H1 (cell line): ENCODE measurements around the gene WASF3. TPM values are rescaled to one million over a fixed set of nuclear protein-coding genes. Genes with fewer than 3 reads are reported as not detected.

Experiments
- CTCF ChIA-PET: fragments of 300-600 bp; sonication (Branson Sonifier 250); formaldehyde crosslinking; loops from one replicate; lab custom pipeline; 2021; ENCODE audit not compliant: partially characterized antibody; lab: Charles Lee
- POLR2A ChIA-PET: fragments of 300-600 bp; sonication (Branson Sonifier 250); formaldehyde crosslinking; loops from one replicate; lab custom pipeline; 2021; ENCODE audit warnings: inconsistent platforms; ENCODE audit not compliant: partially characterized antibody; lab: Charles Lee
- DNase-seq, 2 experiments: peaks; one replicate each; pipeline versions ENCODE4 v3.0.0 to v3.0.0-alpha.2; 2010 to 2022; ENCODE audit warnings: low spot score in 2 of 2, low read depth in 1 of 2, mixed read lengths in 1 of 2
- FAIRE-seq: peaks from 2 replicates; lab custom pipeline; 2011; peaks lifted over from hg19 to GRCh38; lab: Jason Lieb, UNC
- H2AFZ ChIP-seq: 2 replicates; pipeline ENCODE4 v1.8.1; 2012; ENCODE audit warnings: low read length, inconsistent platforms
- H2AK5ac ChIP-seq: 2 replicates; pipeline ENCODE4 v1.6.1; 2013; ENCODE audit warnings: low read depth, low read length
- H2BK120ac ChIP-seq: replicated peaks from 2 replicates; pipeline ENCODE3; 2013; ENCODE audit warnings: low read depth, low read length, inconsistent platforms
- H2BK12ac ChIP-seq: 2 replicates; pipeline ENCODE4 v1.6.1; 2013; ENCODE audit warnings: low read depth, low read length
- H2BK15ac ChIP-seq: 2 replicates; pipeline ENCODE4 v1.6.1; 2013; ENCODE audit warnings: low read length
- H2BK20ac ChIP-seq: 2 replicates; pipeline ENCODE4 v1.6.1; 2013; ENCODE audit warnings: low read length
- H2BK5ac ChIP-seq: 2 replicates; pipeline ENCODE4 v1.6.1; 2013; ENCODE audit warnings: low read depth, low read length
- H3K14ac ChIP-seq: 2 replicates; pipeline ENCODE4 v1.6.1; 2013; ENCODE audit warnings: inconsistent platforms; ENCODE audit not compliant: insufficient read length
- H3K18ac ChIP-seq: 2 replicates; pipeline ENCODE4 v1.6.1; 2013; ENCODE audit warnings: low read length; ENCODE audit errors: extremely low read depth
- H3K23ac ChIP-seq: 2 replicates; pipeline ENCODE4 v1.6.1; 2013; ENCODE audit warnings: inconsistent platforms; ENCODE audit not compliant: insufficient read length
- H3K23me2 ChIP-seq: 2 replicates; pipeline ENCODE4 v1.6.1; 2013; ENCODE audit warnings: low read depth, low read length
- H3K27ac ChIP-seq: 2 replicates; pipeline ENCODE4 v1.6.1; 2011; ENCODE audit warnings: low read depth, low read length, inconsistent platforms
- H3K27me3 ChIP-seq, 4 experiments: replicated peaks in 1 of 4; 1 replicate in 1 of 4; 2 replicates in 3 of 4; pipeline versions ENCODE4 v1.6.1 to v1.8.1; 2011 to 2013; ENCODE audit warnings: low read length in 3 of 4, mild to moderate bottlenecking in 3 of 4, inconsistent platforms in 2 of 4, mixed read lengths in 2 of 4, moderate library complexity in 1 of 4; ENCODE audit not compliant: control insufficient read depth in 3 of 4, insufficient read depth in 3 of 4; ENCODE audit errors: extremely low read depth in 1 of 4
- H3K36me3 ChIP-seq, 4 experiments: 2 replicates each; pipeline versions ENCODE4 v1.6.1 to v1.8.1; 2011 to 2013; ENCODE audit warnings: mild to moderate bottlenecking in 4 of 4, low read length in 3 of 4, moderate library complexity in 2 of 4, control low read depth in 1 of 4, inconsistent platforms in 1 of 4; ENCODE audit not compliant: insufficient read depth in 4 of 4, control insufficient read depth in 2 of 4
- H3K4ac ChIP-seq: replicated peaks from 2 replicates; pipeline ENCODE3; 2013; ENCODE audit warnings: low read length, low read depth, mixed read lengths, inconsistent platforms; ENCODE audit not compliant: insufficient read length
- H3K4me1 ChIP-seq, 4 experiments: replicated peaks in 1 of 4; 1 replicate in 1 of 4; 2 replicates in 3 of 4; pipeline versions ENCODE4 v1.6.1 to v1.8.1; 2011 to 2013; ENCODE audit warnings: low read length in 3 of 4, inconsistent platforms in 2 of 4, mixed read lengths in 1 of 4; ENCODE audit not compliant: insufficient read depth in 4 of 4, control insufficient read depth in 3 of 4
- H3K4me2 ChIP-seq, 2 experiments: 2 replicates each; pipeline versions ENCODE4 v1.6.1 to v1.8.1; 2011 to 2013; ENCODE audit warnings: low read depth in 2 of 2, low read length in 2 of 2, control low read depth in 1 of 2, inconsistent platforms in 1 of 2, mild to moderate bottlenecking in 1 of 2; ENCODE audit not compliant: insufficient read depth in 1 of 2
- H3K4me3 ChIP-seq, 4 experiments: fragments of 200-600, 300-600 bp in 1 of 4; sonication (generic), shearing (Covaris generic), sonication (Bioruptor Twin) in 1 of 4; 2 replicates each; pipeline versions ENCODE4 v1.5.1 to v1.8.1; 2011 to 2016; ENCODE audit warnings: low read length in 4 of 4, low read depth in 3 of 4, control low read depth in 2 of 4, inconsistent platforms in 2 of 4, mild to moderate bottlenecking in 2 of 4, mixed read lengths in 1 of 4, moderate library complexity in 1 of 4; ENCODE audit not compliant: insufficient read depth in 2 of 4; ENCODE audit errors: extremely low read depth in 1 of 4
- H3K56ac ChIP-seq: replicated peaks from 2 replicates; pipeline ENCODE3; 2013; ENCODE audit warnings: low read depth, mild to moderate bottlenecking, mixed read lengths, low read length, inconsistent platforms; ENCODE audit not compliant: insufficient read length
- H3K79me1 ChIP-seq: 2 replicates; pipeline ENCODE4 v1.6.1; 2013; ENCODE audit warnings: low read depth, low read length, control low read depth
- H3K79me2 ChIP-seq, 2 experiments: 2 replicates each; pipeline versions ENCODE4 v1.6.1 to v1.8.1; 2012 to 2013; ENCODE audit warnings: low read length in 2 of 2, mild to moderate bottlenecking in 2 of 2, inconsistent platforms in 1 of 2; ENCODE audit not compliant: insufficient read depth in 2 of 2, control insufficient read depth in 1 of 2
- H3K9ac ChIP-seq, 4 experiments: replicated peaks in 1 of 4; 1 replicate in 1 of 4; 2 replicates in 3 of 4; pipeline versions ENCODE4 v1.6.1 to v1.8.1; 2011 to 2013; ENCODE audit warnings: low read depth in 3 of 4, low read length in 3 of 4, control low read depth in 2 of 4, mild to moderate bottlenecking in 2 of 4, moderate library complexity in 2 of 4, inconsistent platforms in 1 of 4; ENCODE audit errors: extremely low read depth in 1 of 4
- H3K9me3 ChIP-seq, 2 experiments: 2 replicates each; pipeline versions ENCODE4 v1.6.1 to v1.8.1; 2012 to 2013; ENCODE audit warnings: mild to moderate bottlenecking in 2 of 2, moderate library complexity in 2 of 2, control low read depth in 1 of 2, inconsistent platforms in 1 of 2, low read depth in 1 of 2, low read length in 1 of 2, mixed read lengths in 1 of 2; ENCODE audit not compliant: insufficient read depth in 2 of 2
- H4K20me1 ChIP-seq, 2 experiments: replicated peaks in 1 of 2; 2 replicates each; pipeline versions ENCODE3 to v1.8.1; 2011 to 2013; ENCODE audit warnings: inconsistent platforms in 2 of 2, low read length in 2 of 2, mild to moderate bottlenecking in 1 of 2; ENCODE audit not compliant: insufficient read depth in 2 of 2, control insufficient read depth in 1 of 2
- H4K5ac ChIP-seq: 2 replicates; pipeline ENCODE4 v1.6.1; 2013; ENCODE audit warnings: low read length, low read depth, mixed read lengths, inconsistent platforms; ENCODE audit not compliant: insufficient read length
- H4K8ac ChIP-seq: 2 replicates; pipeline ENCODE4 v1.8.0; 2013; ENCODE audit warnings: mild to moderate bottlenecking, moderate library complexity, low read length, inconsistent platforms; ENCODE audit not compliant: insufficient read depth; ENCODE audit errors: extremely low read depth
- H4K91ac ChIP-seq: replicated peaks from 2 replicates; pipeline ENCODE3; 2013; ENCODE audit warnings: low read length, mixed read lengths, inconsistent platforms; ENCODE audit not compliant: insufficient read length
- ATF3 ChIP-seq: IDR thresholded peaks from 2 replicates; pipeline ENCODE4 v1.6.1; 2011; ENCODE audit warnings: low read depth, mild to moderate bottlenecking, low read length; ENCODE audit not compliant: insufficient read depth
- BACH1 ChIP-seq: IDR thresholded peaks from 2 replicates; pipeline ENCODE4 v1.6.1; 2012; ENCODE audit warnings: low read length, improper control_type of control experiment
- CBX5 ChIP-seq: fragments of 300-800, 300-1000 bp; sonication (generic); IDR thresholded peaks from 2 replicates; pipeline ENCODE4 v1.7.1; 2016; ENCODE audit warnings: antibody characterized with exemption, low read length, low read depth
- CHD2 ChIP-seq: IDR thresholded peaks from 2 replicates; pipeline ENCODE4 v1.6.1; 2012; ENCODE audit warnings: low read length, improper control_type of control experiment
- CREB1 ChIP-seq: IDR thresholded peaks from 2 replicates; pipeline ENCODE4 v1.6.1; 2012; ENCODE audit warnings: inconsistent platforms
- KDM1A ChIP-seq: fragments of 200-600, 300-600 bp; sonication (generic); IDR thresholded peaks from 2 replicates; pipeline ENCODE4 v1.7.1; 2016; ENCODE audit warnings: mild to moderate bottlenecking, low read length, borderline replicate concordance
- KDM4A ChIP-seq: IDR thresholded peaks from one replicate; pipeline ENCODE4 v1.7.1; 2012; ENCODE audit warnings: low read depth, mild to moderate bottlenecking, moderate library complexity, low read length, inconsistent platforms; ENCODE audit not compliant: severe bottlenecking
- RNF2 ChIP-seq: fragments of 200-900, 300-1000 bp; sonication (generic); IDR thresholded peaks from 2 replicates; pipeline ENCODE4 v1.7.1; 2016; ENCODE audit warnings: borderline replicate concordance, low read depth, mild to moderate bottlenecking, antibody characterized with exemption, low read length; ENCODE audit not compliant: poor library complexity, severe bottlenecking; ENCODE audit errors: missing control alignments
- SP2 ChIP-seq: IDR thresholded peaks from 2 replicates; pipeline ENCODE4 v1.6.1; 2012; ENCODE audit warnings: mild to moderate bottlenecking, low read length, inconsistent platforms
- WGBS, 2 experiments: shearing (Covaris generic) in 1 of 2; methylation state at CpG; one replicate each; pipeline versions ENCODE4 v1.1.6 to v1.1.7; 2013 to 2015; ENCODE audit warnings: low lambda C conversion rate in 2 of 2, mixed read lengths in 2 of 2, inconsistent platforms in 1 of 2, low coverage in 1 of 2, missing lambda C conversion rate in 1 of 2; ENCODE audit not compliant: insufficient replicate concordance in 2 of 2, insufficient coverage in 1 of 2, insufficient read length in 1 of 2; ENCODE audit errors: extremely low coverage in 1 of 2, missing lambda C conversion rate in 1 of 2; 5-methylcytosine and 5-hydroxymethylcytosine counted together
- polyA plus RNA-seq, 7 experiments: library from polyadenylated mRNA; depleted of rRNA in 3 of 7; stranded (reverse) in 5 of 7; unstranded in 2 of 7; fragments of >200 nt in 5 of 7; fragments of 200-250 nt in 2 of 7; gene quantifications; 1 replicate in 5 of 7; 2 replicates in 1 of 7; 4 replicates in 1 of 7; pipeline versions ENCODE4 v1.2.1 to v1.2.3, GENCODE V29; 2011 to 2013; ENCODE audit warnings: missing spikeins in 2 of 7, mixed read lengths in 2 of 7
- total RNA-seq: library from RNA; stranded (reverse); fragmentation: NEBNext Ultra II Directional; extraction: Animal tissue kit (Norgen Biotek cat#: 25700); gene quantifications from 2 replicates; pipeline ENCODE4 v1.2.1, GENCODE V29; 2021

WASF3 gene
- total and polyA plus RNA-seq, 2 of the 8 experiments (the other 6 are each of a cell fraction or from before 2014, with no cell fraction given): 18.7 to 39.8 TPM

DNA sequence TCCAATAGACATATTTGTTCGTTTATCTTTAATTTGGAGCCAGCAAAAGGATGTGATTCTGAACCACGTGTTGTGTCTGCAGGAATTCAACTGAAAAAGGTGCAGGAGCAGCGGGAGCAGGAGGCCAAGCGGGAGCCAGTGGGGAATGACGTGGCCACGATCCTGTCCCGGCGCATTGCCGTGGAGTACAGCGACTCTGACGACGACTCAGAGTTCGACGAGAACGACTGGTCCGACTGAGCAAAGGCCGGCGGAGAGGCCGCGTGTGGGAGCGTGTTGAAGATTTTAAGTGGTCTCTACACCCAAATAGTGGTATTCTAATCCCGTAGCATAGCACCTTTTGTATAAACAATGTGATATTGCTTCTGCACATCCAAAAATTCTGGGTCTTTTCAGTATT is 128.1 kb downstream of the WASF3 start:
- Histone ChIP-seq H3K56ac (no peak overlapping the region), H4K8ac (no peak overlapping the region), H2BK120ac (no peak overlapping the region), H3K4ac (no peak overlapping the region), H3K79me2 (no peaks in the 10 kb centered on the region), H3K4me3 (no peak overlapping the region), H3K79me1 (no peaks in the 10 kb centered on the region), H2BK20ac (no peak overlapping the region), H4K20me1 (no peaks in the 10 kb centered on the region), H3K9me3 (no peaks in the 10 kb centered on the region), H3K27me3 (no peaks in the 10 kb centered on the region), H2BK15ac (no peak overlapping the region), H2BK12ac (no peak overlapping the region), H4K91ac (no peak overlapping the region), H3K9ac (no peak overlapping the region), H2BK5ac (no peak overlapping the region), H2AK5ac (no peak overlapping the region), H3K14ac (no peak overlapping the region), H3K27ac (no peak overlapping the region), H3K36me3 (peaks cover 9 to 28% (median 15%) of the 10 kb centered on the region in 4 experiments; a peak in 7 of 8 replicates), H3K23ac (no peak overlapping the region), H3K4me2 (no peak overlapping the region), H3K23me2 (no peaks in the 10 kb centered on the region), H4K5ac (no peak overlapping the region), H2AFZ (no peak overlapping the region), H3K18ac (no peak overlapping the region), H3K4me1 (no peaks in the 10 kb centered on the region)
- CTCF ChIA-PET: interaction anchor here (0.6 kb wide), 2 partner anchors 80 to 899 kb away, joined by 3 read pairs; no protein-coding TSS in a partner anchor
- DNase-seq (no peak), FAIRE-seq (no peak)
- POLR2A ChIA-PET: no interaction called here
- TF ChIP-seq ATF3: no peak
- no peak for TF ChIP-seq KDM1A
- TF ChIP-seq BACH1: no peak
- no peak for TF ChIP-seq KDM4A
- no peak for TF ChIP-seq CBX5
- no peak for TF ChIP-seq CREB1
- no peak for TF ChIP-seq RNF2
- no peak for TF ChIP-seq SP2
- no peak for TF ChIP-seq CHD2
- WGBS, 2 experiments: 92% methylated on average over 22 of the region's 22 CpGs; no CpG with 5 or more reads in 1 of the 2 experiments
